SK-N-SH (cell line): ENCODE measurements around the gene HOXD10. TPM values are rescaled to one million over a fixed set of nuclear protein-coding genes. Genes with fewer than 3 reads are reported as not detected.
A peak's percentile ranks its signal among the peaks of the same experiment; 100 is the strongest.

Source experiments
- CTCF ChIA-PET: fragments of 300-600, 350-600 bp; formaldehyde crosslinking; extraction: SDS; loops from one replicate; lab custom pipeline; 2021; lab: Yijun Ruan, JAX
- POLR2A ChIA-PET: fragments of 350-600 bp; sonication (Branson Sonifier 250); formaldehyde crosslinking; extraction: SDS; loops from one replicate; lab custom pipeline; 2020; ENCODE audit warnings: antibody characterized with exemption, inconsistent platforms; lab: Yijun Ruan, JAX
- DNase-seq: peaks from one replicate; pipeline ENCODE4 v3.0.0; 2012
- H2AFZ ChIP-seq: fragments of 200-600 bp; sonication (generic); 2 replicates; pipeline ENCODE4 v1.8.1; 2016; ENCODE audit warnings: antibody characterized with exemption, mild to moderate bottlenecking, low read depth
- H3F3A ChIP-seq: fragments of 200-600 bp; sonication (generic); replicated peaks from 2 replicates; pipeline ENCODE3; 2016; ENCODE audit warnings: antibody characterized with exemption, mild to moderate bottlenecking; ENCODE audit not compliant: insufficient read depth
- H3K27ac ChIP-seq, 2 experiments: fragments of 200-500 bp in 1 of 2; fragments of 200-600 bp in 1 of 2; sonication (Bioruptor generic) in 1 of 2; sonication (generic), shearing (Covaris generic) in 1 of 2; 2 replicates each; pipeline versions ENCODE4 v1.5.1 to v1.6.1; 2014 to 2016; ENCODE audit warnings: low read depth in 2 of 2, inconsistent platforms in 1 of 2, low read length in 1 of 2, mild to moderate bottlenecking in 1 of 2, mixed read lengths in 1 of 2
- H3K27me3 ChIP-seq: fragments of 200-600 bp; sonication (generic), shearing (Covaris generic); 2 replicates; pipeline ENCODE4 v1.6.1; 2016; ENCODE audit warnings: mixed run types; ENCODE audit not compliant: insufficient read depth
- H3K36me3 ChIP-seq, 2 experiments: fragments of 200-500 bp in 1 of 2; fragments of 200-600 bp in 1 of 2; sonication (Bioruptor generic) in 1 of 2; sonication (generic) in 1 of 2; replicated peaks in 1 of 2; 2 replicates each; pipeline versions ENCODE3 to v1.5.1; 2014 to 2016; ENCODE audit warnings: low read length in 1 of 2, mild to moderate bottlenecking in 1 of 2; ENCODE audit not compliant: insufficient read depth in 2 of 2, control insufficient read depth in 1 of 2
- H3K4me1 ChIP-seq, 2 experiments: fragments of 200-500 bp in 1 of 2; fragments of 200-600 bp in 1 of 2; sonication (Bioruptor generic) in 1 of 2; sonication (generic), shearing (Covaris generic) in 1 of 2; 2 replicates each; pipeline versions ENCODE4 v1.5.1 to v1.6.1; 2014 to 2016; ENCODE audit warnings: low read depth in 1 of 2, low read length in 1 of 2, mixed run types in 1 of 2; ENCODE audit not compliant: insufficient read depth in 2 of 2, control insufficient read depth in 1 of 2
- H3K4me2 ChIP-seq: fragments of 200-600 bp; sonication (generic), shearing (Covaris generic); 2 replicates; pipeline ENCODE4 v1.6.1; 2017; ENCODE audit warnings: mixed run types
- H3K4me3 ChIP-seq, 2 experiments: fragments of 200-500 bp in 1 of 2; fragments of 200-600 bp in 1 of 2; sonication (Bioruptor generic) in 1 of 2; sonication (generic), shearing (Covaris generic) in 1 of 2; 2 replicates each; pipeline versions ENCODE4 v1.5.1 to v1.8.1; 2014 to 2016; ENCODE audit warnings: low read depth in 2 of 2, inconsistent platforms in 1 of 2, low read length in 1 of 2, mild to moderate bottlenecking in 1 of 2, mixed read lengths in 1 of 2, moderate library complexity in 1 of 2
- H3K79me2 ChIP-seq: fragments of 200-600 bp; sonication (generic); 2 replicates; pipeline ENCODE4 v1.8.1; 2017; ENCODE audit warnings: mild to moderate bottlenecking; ENCODE audit not compliant: insufficient read depth
- H3K9ac ChIP-seq: fragments of 200-600 bp; sonication (generic); 2 replicates; pipeline ENCODE4 v1.6.1; 2017; ENCODE audit warnings: mixed run types
- H3K9me2 ChIP-seq: fragments of 200-600 bp; sonication (generic); 2 replicates; pipeline ENCODE4 v1.6.1; 2017; ENCODE audit warnings: mixed run types
- H3K9me3 ChIP-seq: fragments of 200-600 bp; sonication (generic); 2 replicates; pipeline ENCODE4 v1.6.1; 2017; ENCODE audit warnings: mixed run types, mild to moderate bottlenecking, moderate library complexity
- H4K20me1 ChIP-seq: fragments of 200-600 bp; sonication (generic); 2 replicates; pipeline ENCODE4 v1.6.1; 2017; ENCODE audit warnings: mild to moderate bottlenecking, mixed run types; ENCODE audit not compliant: insufficient read depth
- CHD2 ChIP-seq: fragments of 150-350 bp; IDR thresholded peaks from 2 replicates; pipeline ENCODE4 v1.6.1; 2018; ENCODE audit warnings: low read length; ENCODE audit not compliant: partially characterized antibody
- ELF1 ChIP-seq: IDR thresholded peaks from 2 replicates; pipeline ENCODE4 v1.4.0; 2012
- EZH2phosphoT487 ChIP-seq: fragments of 200-600 bp; sonication (generic); IDR thresholded peaks from 2 replicates; pipeline ENCODE4 v1.6.1; 2017; ENCODE audit warnings: low read depth, mixed run types, mild to moderate bottlenecking, antibody characterized with exemption, moderate library complexity, borderline replicate concordance
- FOXJ3 ChIP-seq: sonication (generic); formaldehyde crosslinking; IDR thresholded peaks from 2 replicates; pipeline ENCODE4 v1.5.1; 2020; ENCODE audit warnings: mild to moderate bottlenecking, missing genetic modification reagents
- FOXM1 ChIP-seq: IDR thresholded peaks from 2 replicates; pipeline ENCODE4 v1.4.0; 2012; ENCODE audit warnings: low read depth, mild to moderate bottlenecking
- JUND ChIP-seq: IDR thresholded peaks from 2 replicates; pipeline ENCODE4 v1.4.0; 2012
- MAX ChIP-seq: IDR thresholded peaks from 2 replicates; pipeline ENCODE4 v1.4.0; 2012; ENCODE audit warnings: low read depth
- MEF2A ChIP-seq: IDR thresholded peaks from 2 replicates; pipeline ENCODE4 v1.4.0; 2012; ENCODE audit warnings: low read depth, borderline replicate concordance
- MXI1 ChIP-seq: IDR thresholded peaks from 2 replicates; pipeline ENCODE4 v1.6.1; 2012; ENCODE audit warnings: mild to moderate bottlenecking, low read depth, low read length, improper control_type of control experiment
- NFIC ChIP-seq: IDR thresholded peaks from 2 replicates; pipeline ENCODE4 v1.4.0; 2012; ENCODE audit warnings: borderline replicate concordance
- NRF1 ChIP-seq: IDR thresholded peaks from 2 replicates; pipeline ENCODE4 v1.6.1; 2012; ENCODE audit warnings: low read depth, mild to moderate bottlenecking, low read length
- PBX3 ChIP-seq: IDR thresholded peaks from 2 replicates; pipeline ENCODE4; 2012
- RAD21 ChIP-seq: IDR thresholded peaks from 2 replicates; pipeline ENCODE4 v1.6.1; 2012; ENCODE audit warnings: mild to moderate bottlenecking, low read length
- RCOR1 ChIP-seq: fragments of 150-350 bp; IDR thresholded peaks from 2 replicates; pipeline ENCODE4 v1.6.1; 2017; ENCODE audit warnings: antibody characterized with exemption, low read length
- SIN3A ChIP-seq: IDR thresholded peaks from 2 replicates; pipeline ENCODE4 v1.6.1; 2012; ENCODE audit warnings: low read depth, mild to moderate bottlenecking, low read length, moderate library complexity, borderline replicate concordance
- TAF1 ChIP-seq: IDR thresholded peaks from 2 replicates; pipeline ENCODE4 v1.6.1; 2012; ENCODE audit warnings: low read depth, mild to moderate bottlenecking, low read length, moderate library complexity, borderline replicate concordance
- TEAD4 ChIP-seq: IDR thresholded peaks from 2 replicates; pipeline ENCODE4 v1.4.0; 2012; ENCODE audit warnings: mild to moderate bottlenecking, borderline replicate concordance; ENCODE audit not compliant: insufficient read depth
- USF1 ChIP-seq: IDR thresholded peaks from 2 replicates; pipeline ENCODE4 v1.4.0; 2012; ENCODE audit warnings: low read depth, borderline replicate concordance
- USF2 ChIP-seq: fragments of 150-350 bp; IDR thresholded peaks from 2 replicates; pipeline ENCODE4 v1.6.1; 2017; ENCODE audit warnings: antibody characterized with exemption, low read length, low read depth, borderline replicate concordance
- YY1 ChIP-seq: IDR thresholded peaks from 2 replicates; pipeline ENCODE4 v1.4.0; 2012; ENCODE audit warnings: low read depth, mild to moderate bottlenecking
- WGBS: methylation state at CpG from one replicate; pipeline ENCODE4 v1.1.6; 2017; ENCODE audit warnings: low lambda C conversion rate; 5-methylcytosine and 5-hydroxymethylcytosine counted together
- polyA plus RNA-seq, 3 experiments: library from polyadenylated mRNA; depleted of rRNA; stranded (reverse); fragments of >200 nt; gene quantifications; 2 replicates each; pipeline ENCODE4 v1.2.3, GENCODE V29; 2012

The HOXD10 gene
- polyA plus RNA-seq, 1 of the 3 experiments (the other 2 are of a cell fraction): 0.10 TPM

- H3K4me3 ChIP-seq: peak overlapping the region; percentile 83 to 86
- H3K9me2 ChIP-seq: no peaks in the 10 kb centered on the region
- peak overlapping the region; percentile 94 for H3K9ac ChIP-seq
- H3F3A ChIP-seq: peaks cover 33% of the 10 kb centered on the region
- no peaks in the 10 kb centered on the region for H4K20me1 ChIP-seq
- WGBS: 28% methylated on average over 14 of the region's 14 CpGs
- CTCF ChIA-PET: interaction anchor here (0.8 to 26.1 kb wide), 18 partner anchors 8 to 1195 kb away, joined by 3 to 1047 read pairs (median 15); partner anchors contain the start of genes HOXD3, HOXD4 and HOXD9
- no peaks in the 10 kb centered on the region for H3K9me3 ChIP-seq
- no peaks in the 10 kb centered on the region for H3K36me3 ChIP-seq
- no peak for DNase-seq
- peak overlapping the region; percentile 96 for H3K4me2 ChIP-seq
- peak overlapping the region; percentile 63 to 92 for H3K27ac ChIP-seq
- H3K79me2 ChIP-seq: peaks cover 45% of the 10 kb centered on the region
- TF ChIP-seq USF1: no peak
- peak; percentile 9 for TF ChIP-seq CHD2
- TF ChIP-seq, all 33 proteins: peak for 1
- no peaks in the 10 kb centered on the region for H3K27me3 ChIP-seq
- H3K4me1 ChIP-seq: peaks cover 25 to 48% of the 10 kb centered on the region in 2 experiments
- POLR2A ChIA-PET: interaction anchor here (1.4 to 3.0 kb wide), 4 partner anchors 131 to 499 kb away, joined by 4 to 21 read pairs (median 15); partner anchors contain the start of gene MTX2
- H2AFZ ChIP-seq: peak overlapping the region; percentile 94
These were observed 21.9 kb downstream of the HOXD10 start for GRCh38 chr2:176138526-176138922.

- Histone ChIP-seq H3K4me2 (peak overlapping the region; percentile 96), H2AFZ (peak overlapping the region; percentile 94), H3K36me3 (no peaks in the 10 kb centered on the region), H3K79me2 (peaks cover 45% of the 10 kb centered on the region), H3K9me2 (no peaks in the 10 kb centered on the region), H4K20me1 (no peaks in the 10 kb centered on the region), H3K27ac (peak overlapping the region; percentile 63 to 92), H3K27me3 (no peaks in the 10 kb centered on the region), H3K4me1 (peaks cover 20 to 43% of the 10 kb centered on the region in 2 experiments), H3K9ac (peak overlapping the region; percentile 94), H3K9me3 (no peaks in the 10 kb centered on the region), H3F3A (peaks cover 33% of the 10 kb centered on the region), H3K4me3 (peak overlapping the region; percentile 83 to 86)
- POLR2A ChIA-PET: interaction anchor here (1.2 to 3.0 kb wide), 7 partner anchors 8 to 499 kb away, joined by 4 to 21 read pairs (median 6); partner anchors contain the start of gene MTX2
- CTCF ChIA-PET: interaction anchor here (0.7 to 26.1 kb wide), 23 partner anchors 8 to 1194 kb away, joined by 3 to 1047 read pairs (median 6); partner anchors contain the start of genes HOXD3, HOXD4 and HOXD9
- DNase-seq: peak; percentile 62
- WGBS: 30% methylated on average over 28 of the region's 28 CpGs
- no peak for TF ChIP-seq EZH2phosphoT487
- TF ChIP-seq JUND: no peak
- TF ChIP-seq RAD21: no peak
- TF ChIP-seq MAX: peak; percentile 41; the same call in 1 of the 2 replicates
- TF ChIP-seq TAF1: 0 out of 2 replicates have a peak, but pooled peaks have one; percentile 9
- TF ChIP-seq USF1: no peak
- TF ChIP-seq NFIC: no peak
- TF ChIP-seq USF2: no peak
- TF ChIP-seq ELF1: no peak
- no peak for TF ChIP-seq RCOR1
- TF ChIP-seq MXI1: no peak
- TF ChIP-seq YY1: peak; percentile 62; the same call in 1 of the 2 replicates
- TF ChIP-seq FOXJ3 (CRISPR knock-in tag): no peak
- no peak for TF ChIP-seq NRF1
- 0 out of 2 replicates have a peak, but pooled peaks have one; percentile 14 for TF ChIP-seq PBX3
- TF ChIP-seq MEF2A: no peak
- no peak for TF ChIP-seq SIN3A
- TF ChIP-seq TEAD4: no peak
- TF ChIP-seq FOXM1: no peak
These were observed 22.5 kb downstream of the HOXD10 start for GRCh38 chr2:176138923-176139660.
